ENCODE data around the gene GTF3C4. TPM values are rescaled to one million over a fixed set of nuclear protein-coding genes. Genes with fewer than 3 reads are reported as not detected.

Gene GTF3C4
- total and polyA plus RNA-seq, 3 donors from 2014 or later, result 17.2 to 19.4 (median 18.4) TPM

GRCh38 chr9:132631685-132632084 lies 38.6 kb upstream of the GTF3C4 start:
- H3K27me3 ChIP-seq, result no peaks in the 10 kb centered on the region
- 71 to 82% methylated on average over 7 of the region's 7 CpGs for WGBS, 2 donors

DNA sequence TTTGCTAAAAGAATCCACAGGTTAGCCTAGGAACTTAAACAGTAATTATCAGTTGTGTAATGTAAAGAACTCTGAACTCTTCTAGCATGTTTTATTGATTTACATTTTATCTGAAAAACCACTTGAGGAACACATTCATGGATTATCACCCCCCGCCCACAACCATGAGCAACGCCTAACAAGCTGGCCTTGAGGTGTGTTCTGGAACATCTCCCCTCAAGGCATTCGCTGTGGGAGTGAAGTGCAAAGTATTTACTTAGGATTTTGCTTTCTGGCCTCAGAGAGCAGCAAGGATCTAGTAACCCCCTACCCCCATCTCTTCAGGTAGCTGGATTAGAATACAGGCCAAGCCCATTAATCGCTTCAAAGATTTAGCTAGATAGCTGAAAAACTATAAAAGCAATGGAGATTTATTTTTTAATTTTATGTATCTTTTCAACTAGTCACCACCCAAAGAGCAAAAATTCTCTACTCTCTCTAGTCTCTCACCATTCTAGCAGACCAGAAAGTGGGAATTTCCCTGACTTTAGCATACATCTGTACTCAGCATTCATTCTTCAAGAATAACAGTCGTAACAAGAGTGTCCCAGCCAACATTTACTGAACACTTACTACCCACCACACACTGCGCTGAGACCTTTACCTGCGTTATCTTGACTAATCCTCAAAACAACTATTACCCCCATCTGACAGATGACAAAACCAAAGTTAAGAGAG lies 37.7 kb upstream of the GTF3C4 start:
- Histone ChIP-seq H3K4me1 (no peaks in the 10 kb centered on the region), H3K27me3 (no peaks in the 10 kb centered on the region), H3K36me3 (ENCODE audit: low read depth, missing control alignments) (no peaks in the 10 kb centered on the region), H3K4me3 (no peak overlapping the region), H3K9me3 (no peaks in the 10 kb centered on the region), H3K27ac (no peak overlapping the region)
- TF ChIP-seq, protein P1, sequence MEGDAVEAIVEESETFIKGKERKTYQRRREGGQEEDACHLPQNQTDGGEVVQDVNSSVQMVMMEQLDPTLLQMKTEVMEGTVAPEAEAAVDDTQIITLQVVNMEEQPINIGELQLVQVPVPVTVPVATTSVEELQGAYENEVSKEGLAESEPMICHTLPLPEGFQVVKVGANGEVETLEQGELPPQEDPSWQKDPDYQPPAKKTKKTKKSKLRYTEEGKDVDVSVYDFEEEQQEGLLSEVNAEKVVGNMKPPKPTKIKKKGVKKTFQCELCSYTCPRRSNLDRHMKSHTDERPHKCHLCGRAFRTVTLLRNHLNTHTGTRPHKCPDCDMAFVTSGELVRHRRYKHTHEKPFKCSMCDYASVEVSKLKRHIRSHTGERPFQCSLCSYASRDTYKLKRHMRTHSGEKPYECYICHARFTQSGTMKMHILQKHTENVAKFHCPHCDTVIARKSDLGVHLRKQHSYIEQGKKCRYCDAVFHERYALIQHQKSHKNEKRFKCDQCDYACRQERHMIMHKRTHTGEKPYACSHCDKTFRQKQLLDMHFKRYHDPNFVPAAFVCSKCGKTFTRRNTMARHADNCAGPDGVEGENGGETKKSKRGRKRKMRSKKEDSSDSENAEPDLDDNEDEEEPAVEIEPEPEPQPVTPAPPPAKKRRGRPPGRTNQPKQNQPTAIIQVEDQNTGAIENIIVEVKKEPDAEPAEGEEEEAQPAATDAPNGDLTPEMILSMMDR (IDR thresholded peaks at IDR 0.05), result no peak
- TF ChIP-seq POLR2A (IDR thresholded peaks at IDR 0.05), result no peak
- DNase-seq, result no peak
- WGBS, 2 donors, result 78 to 80% methylated on average over 7 of the region's 7 CpGs
- intact Hi-C loops (cut with DNase I; ENCODE audit: low total_unique reads), result no loop called here

More at GRCh38 chr9:132631685-132632084, 38.6 kb upstream of the GTF3C4 start:
- H3K9me3 ChIP-seq, result no peaks in the 10 kb centered on the region
- no peak for DNase-seq
- no peaks in the 10 kb centered on the region for H3K36me3 ChIP-seq (ENCODE audit: low read depth, missing control alignments)
- TF ChIP-seq POLR2A (IDR thresholded peaks at IDR 0.05), result no peak
- TF ChIP-seq, protein P1 (IDR thresholded peaks at IDR 0.05), result no peak
- no peak overlapping the region for H3K4me3 ChIP-seq
- intact Hi-C loops (cut with DNase I; ENCODE audit: low total_unique reads), result no loop called here
- H3K27ac ChIP-seq, result no peak overlapping the region
- no peaks in the 10 kb centered on the region for H3K4me1 ChIP-seq

- no peak overlapping the region for H3K4me3 ChIP-seq
- no peaks in the 10 kb centered on the region for H3K4me1 ChIP-seq
- no peaks in the 10 kb centered on the region for H3K9me3 ChIP-seq
- intact Hi-C loops (cut with DNase I; ENCODE audit: low total_unique reads), result no loop called here
- no peak for DNase-seq
- no peak overlapping the region for H3K27ac ChIP-seq
- TF ChIP-seq, protein P1 (IDR thresholded peaks at IDR 0.05), result no peak
- TF ChIP-seq POLR2A (IDR thresholded peaks at IDR 0.05), result no peak
- H3K27me3 ChIP-seq, result no peaks in the 10 kb centered on the region
- 95 to 97% methylated on average over 3 of the region's 3 CpGs for WGBS, 2 donors
- H3K36me3 ChIP-seq (ENCODE audit: low read depth, missing control alignments), result no peaks in the 10 kb centered on the region
Measured at GRCh38 chr9:132634327-132634726, 35.9 kb upstream of the GTF3C4 start.

- intact Hi-C loops (cut with DNase I; ENCODE audit: low total_unique reads), result no loop called here
- Histone ChIP-seq H3K4me1 (no peaks in the 10 kb centered on the region), H3K27me3 (no peaks in the 10 kb centered on the region), H3K36me3 (ENCODE audit: low read depth, missing control alignments) (no peaks in the 10 kb centered on the region), H3K4me3 (no peak overlapping the region), H3K27ac (no peak overlapping the region), H3K9me3 (no peaks in the 10 kb centered on the region)
- DNase-seq, result no peak
- no peak for TF ChIP-seq POLR2A (IDR thresholded peaks at IDR 0.05)
- TF ChIP-seq, protein P1 (IDR thresholded peaks at IDR 0.05), result no peak
- 83 to 88% methylated on average over 12 of the region's 12 CpGs for WGBS, 2 donors
Measured at GRCh38 chr9:132637351-132637750, 32.9 kb upstream of the GTF3C4 start.

- H3K4me3 ChIP-seq, result no peak overlapping the region
- intact Hi-C loops (cut with DNase I; ENCODE audit: low total_unique reads), result no loop called here
- 90% methylated on average over 12 of the region's 12 CpGs for WGBS, 2 donors
- H3K27ac ChIP-seq, result no peak overlapping the region
- DNase-seq, result no peak
- no peaks in the 10 kb centered on the region for H3K9me3 ChIP-seq
- no peaks in the 10 kb centered on the region for H3K27me3 ChIP-seq
- no peaks in the 10 kb centered on the region for H3K4me1 ChIP-seq
- TF ChIP-seq POLR2A (IDR thresholded peaks at IDR 0.05), result no peak
- TF ChIP-seq, protein P1 (IDR thresholded peaks at IDR 0.05), result no peak
- no peaks in the 10 kb centered on the region for H3K36me3 ChIP-seq (ENCODE audit: low read depth, missing control alignments)
Measured at GRCh38 chr9:132637801-132638200, 32.5 kb upstream of the GTF3C4 start.

All from testis (tissue), 3 donors.